WTC11 (cell line): ENCODE measurements around the gene PROB1.

Experiments
- ETV6 ChIP-seq: sonication (generic); formaldehyde crosslinking; IDR thresholded peaks from 2 replicates; pipeline ENCODE4 v1.8.1; 2022; ENCODE audit warnings: mild to moderate bottlenecking, missing genetic modification reagents
- TEAD4 ChIP-seq: sonication (generic); formaldehyde crosslinking; IDR thresholded peaks from 2 replicates; pipeline ENCODE4 v1.8.0; 2022; ENCODE audit warnings: mild to moderate bottlenecking, missing genetic modification reagents
- TP53 ChIP-seq: sonication (generic); formaldehyde crosslinking; IDR thresholded peaks from 2 replicates; pipeline ENCODE4 v1.8.1; 2023; ENCODE audit warnings: mild to moderate bottlenecking, missing genetic modification reagents
- ZBTB21 ChIP-seq: sonication (generic); formaldehyde crosslinking; IDR thresholded peaks from 2 replicates; pipeline ENCODE4 v1.8.1; 2023; ENCODE audit warnings: mild to moderate bottlenecking, missing genetic modification reagents, borderline replicate concordance
- ZNF263 ChIP-seq: sonication (generic); formaldehyde crosslinking; IDR thresholded peaks from 2 replicates; pipeline ENCODE4 v1.8.1; 2022; ENCODE audit warnings: low read depth, mild to moderate bottlenecking, moderate library complexity, missing genetic modification reagents
- ZNF317 ChIP-seq: sonication (generic); formaldehyde crosslinking; IDR thresholded peaks from 2 replicates; pipeline ENCODE4 v1.8.1; 2023; ENCODE audit warnings: low read depth, mild to moderate bottlenecking, moderate library complexity, missing genetic modification reagents, borderline replicate concordance
- TF ChIP-seq, protein P1 (sequence below): fragments of 200-600 bp; IDR thresholded peaks from 2 replicates; pipeline ENCODE4 v1.8.0; 2022; ENCODE audit warnings: antibody characterized with exemption
- TF ChIP-seq, protein P2 (sequence below): sonication (generic); formaldehyde crosslinking; IDR thresholded peaks from 2 replicates; pipeline ENCODE4 v1.8.1; 2022; ENCODE audit warnings: mild to moderate bottlenecking, moderate library complexity, missing genetic modification reagents
- TF ChIP-seq, protein P3 (sequence below): sonication (generic); formaldehyde crosslinking; conservative IDR thresholded peaks from 2 replicates; pipeline ENCODE4 v1.8.1; 2023; ENCODE audit warnings: mild to moderate bottlenecking, low read depth, missing genetic modification reagents, moderate library complexity
- TF ChIP-seq, protein P4 (sequence below): sonication (generic); formaldehyde crosslinking; IDR thresholded peaks from 2 replicates; pipeline ENCODE4 v1.8.1; 2023; ENCODE audit warnings: mild to moderate bottlenecking, missing genetic modification reagents, moderate library complexity

DNA sequence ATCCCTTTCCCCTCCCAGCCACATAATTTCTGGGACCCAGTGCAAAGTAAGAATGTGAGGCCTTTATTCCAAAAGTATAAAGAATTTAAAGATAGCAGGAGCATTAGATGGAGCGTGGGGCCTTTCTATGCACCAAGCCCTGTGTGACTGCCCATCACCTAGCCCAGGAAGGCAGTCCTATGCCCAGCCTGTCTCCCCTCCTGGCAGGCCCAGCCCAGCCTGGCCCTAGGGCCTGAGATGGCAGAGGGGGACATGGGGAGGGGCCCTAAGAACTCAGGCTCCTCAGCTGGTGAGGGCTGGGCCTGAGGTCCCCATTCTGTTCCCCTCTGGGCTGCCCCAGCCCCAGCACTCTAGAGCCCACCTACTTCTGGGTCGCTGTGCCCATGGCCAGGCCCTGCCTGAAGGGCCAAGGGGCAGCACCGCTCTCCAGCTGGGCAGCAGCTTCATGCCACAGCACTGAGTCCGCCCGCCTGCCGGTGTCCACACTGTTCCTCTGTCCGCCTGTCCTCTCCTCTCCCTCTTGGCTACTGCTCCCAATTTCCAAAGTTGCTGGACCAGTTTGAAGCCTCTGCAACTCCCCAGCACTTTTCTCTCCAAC lies 10.8 kb downstream of the PROB1 start:
- TF ChIP-seq, protein P1, sequence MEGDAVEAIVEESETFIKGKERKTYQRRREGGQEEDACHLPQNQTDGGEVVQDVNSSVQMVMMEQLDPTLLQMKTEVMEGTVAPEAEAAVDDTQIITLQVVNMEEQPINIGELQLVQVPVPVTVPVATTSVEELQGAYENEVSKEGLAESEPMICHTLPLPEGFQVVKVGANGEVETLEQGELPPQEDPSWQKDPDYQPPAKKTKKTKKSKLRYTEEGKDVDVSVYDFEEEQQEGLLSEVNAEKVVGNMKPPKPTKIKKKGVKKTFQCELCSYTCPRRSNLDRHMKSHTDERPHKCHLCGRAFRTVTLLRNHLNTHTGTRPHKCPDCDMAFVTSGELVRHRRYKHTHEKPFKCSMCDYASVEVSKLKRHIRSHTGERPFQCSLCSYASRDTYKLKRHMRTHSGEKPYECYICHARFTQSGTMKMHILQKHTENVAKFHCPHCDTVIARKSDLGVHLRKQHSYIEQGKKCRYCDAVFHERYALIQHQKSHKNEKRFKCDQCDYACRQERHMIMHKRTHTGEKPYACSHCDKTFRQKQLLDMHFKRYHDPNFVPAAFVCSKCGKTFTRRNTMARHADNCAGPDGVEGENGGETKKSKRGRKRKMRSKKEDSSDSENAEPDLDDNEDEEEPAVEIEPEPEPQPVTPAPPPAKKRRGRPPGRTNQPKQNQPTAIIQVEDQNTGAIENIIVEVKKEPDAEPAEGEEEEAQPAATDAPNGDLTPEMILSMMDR: no peak
- no peak for TF ChIP-seq ZBTB21 (CRISPR knock-in tag)
- TF ChIP-seq, protein P2, sequence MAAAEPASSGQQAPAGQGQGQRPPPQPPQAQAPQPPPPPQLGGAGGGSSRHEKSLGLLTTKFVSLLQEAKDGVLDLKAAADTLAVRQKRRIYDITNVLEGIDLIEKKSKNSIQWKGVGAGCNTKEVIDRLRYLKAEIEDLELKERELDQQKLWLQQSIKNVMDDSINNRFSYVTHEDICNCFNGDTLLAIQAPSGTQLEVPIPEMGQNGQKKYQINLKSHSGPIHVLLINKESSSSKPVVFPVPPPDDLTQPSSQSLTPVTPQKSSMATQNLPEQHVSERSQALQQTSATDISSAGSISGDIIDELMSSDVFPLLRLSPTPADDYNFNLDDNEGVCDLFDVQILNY (CRISPR knock-in tag): no peak
- TF ChIP-seq TP53 (CRISPR knock-in tag): no peak
- TF ChIP-seq, protein P3, sequence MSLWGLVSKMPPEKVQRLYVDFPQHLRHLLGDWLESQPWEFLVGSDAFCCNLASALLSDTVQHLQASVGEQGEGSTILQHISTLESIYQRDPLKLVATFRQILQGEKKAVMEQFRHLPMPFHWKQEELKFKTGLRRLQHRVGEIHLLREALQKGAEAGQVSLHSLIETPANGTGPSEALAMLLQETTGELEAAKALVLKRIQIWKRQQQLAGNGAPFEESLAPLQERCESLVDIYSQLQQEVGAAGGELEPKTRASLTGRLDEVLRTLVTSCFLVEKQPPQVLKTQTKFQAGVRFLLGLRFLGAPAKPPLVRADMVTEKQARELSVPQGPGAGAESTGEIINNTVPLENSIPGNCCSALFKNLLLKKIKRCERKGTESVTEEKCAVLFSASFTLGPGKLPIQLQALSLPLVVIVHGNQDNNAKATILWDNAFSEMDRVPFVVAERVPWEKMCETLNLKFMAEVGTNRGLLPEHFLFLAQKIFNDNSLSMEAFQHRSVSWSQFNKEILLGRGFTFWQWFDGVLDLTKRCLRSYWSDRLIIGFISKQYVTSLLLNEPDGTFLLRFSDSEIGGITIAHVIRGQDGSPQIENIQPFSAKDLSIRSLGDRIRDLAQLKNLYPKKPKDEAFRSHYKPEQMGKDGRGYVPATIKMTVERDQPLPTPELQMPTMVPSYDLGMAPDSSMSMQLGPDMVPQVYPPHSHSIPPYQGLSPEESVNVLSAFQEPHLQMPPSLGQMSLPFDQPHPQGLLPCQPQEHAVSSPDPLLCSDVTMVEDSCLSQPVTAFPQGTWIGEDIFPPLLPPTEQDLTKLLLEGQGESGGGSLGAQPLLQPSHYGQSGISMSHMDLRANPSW: no peak
- TF ChIP-seq, protein P4, sequence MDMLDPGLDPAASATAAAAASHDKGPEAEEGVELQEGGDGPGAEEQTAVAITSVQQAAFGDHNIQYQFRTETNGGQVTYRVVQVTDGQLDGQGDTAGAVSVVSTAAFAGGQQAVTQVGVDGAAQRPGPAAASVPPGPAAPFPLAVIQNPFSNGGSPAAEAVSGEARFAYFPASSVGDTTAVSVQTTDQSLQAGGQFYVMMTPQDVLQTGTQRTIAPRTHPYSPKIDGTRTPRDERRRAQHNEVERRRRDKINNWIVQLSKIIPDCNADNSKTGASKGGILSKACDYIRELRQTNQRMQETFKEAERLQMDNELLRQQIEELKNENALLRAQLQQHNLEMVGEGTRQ (CRISPR knock-in tag): no peak
- TF ChIP-seq ZNF263 (CRISPR knock-in tag): no peak
- no peak for TF ChIP-seq TEAD4 (CRISPR knock-in tag)
- no peak for TF ChIP-seq ZNF317 (CRISPR knock-in tag)
- no peak for TF ChIP-seq ETV6
